ENCODE measurements around the gene PPARGC1A.

Gene PPARGC1A

GRCh38 chr4:23839279-23839678 lies 50.6 kb downstream of the PPARGC1A start:
- no peak for DNase-seq (ENCODE audit: low read depth)

GRCh38 chr4:23838607-23839006 lies 51.2 kb downstream of the PPARGC1A start:
- no peak for DNase-seq (ENCODE audit: low read depth)

- DNase-seq (ENCODE audit: low read depth), result no peak
These were observed 51.7 kb downstream of the PPARGC1A start for GRCh38 chr4:23838131-23838530.

GRCh38 chr4:23837371-23837770 lies 52.5 kb downstream of the PPARGC1A start:
- DNase-seq (ENCODE audit: low read depth), result no peak

- DNase-seq (ENCODE audit: low read depth), result no peak
These were observed 53.9 kb downstream of the PPARGC1A start for GRCh38 chr4:23835774-23836478.

GRCh38 chr4:23828779-23829178 lies 61.1 kb downstream of the PPARGC1A start:
- no peak for DNase-seq (ENCODE audit: low read depth)

- no peak for DNase-seq (ENCODE audit: low read depth)
These were observed 61.7 kb downstream of the PPARGC1A start for GRCh38 chr4:23828020-23828715.

GRCh38 chr4:23822181-23822580 lies 67.7 kb downstream of the PPARGC1A start:
- DNase-seq (ENCODE audit: low read depth), result no peak

GRCh38 chr4:23819041-23819511 lies 70.8 kb downstream of the PPARGC1A start:
- DNase-seq (ENCODE audit: low read depth), result no peak

- no peak for DNase-seq (ENCODE audit: low read depth)
These were observed 71.6 kb downstream of the PPARGC1A start for GRCh38 chr4:23818097-23818885.

GRCh38 chr4:23814996-23815660 lies 74.7 kb downstream of the PPARGC1A start:
- DNase-seq (ENCODE audit: low read depth), result no peak

GRCh38 chr4:23814587-23814986 lies 75.3 kb downstream of the PPARGC1A start:
- DNase-seq (ENCODE audit: low read depth), result no peak

GRCh38 chr4:23811161-23811560 lies 78.7 kb downstream of the PPARGC1A start:
- DNase-seq (ENCODE audit: low read depth), result no peak

- no peak for DNase-seq (ENCODE audit: low read depth)
These were observed 84.4 kb downstream of the PPARGC1A start for GRCh38 chr4:23805450-23805851.

GRCh38 chr4:23789762-23790161 lies 100.1 kb downstream of the PPARGC1A start:
- DNase-seq (ENCODE audit: low read depth), result no peak

GRCh38 chr4:23788460-23788859 lies 101.4 kb downstream of the PPARGC1A start:
- no peak for DNase-seq (ENCODE audit: low read depth)

GRCh38 chr4:23788027-23788426 lies 101.8 kb downstream of the PPARGC1A start:
- DNase-seq (ENCODE audit: low read depth), result no peak

GRCh38 chr4:23782778-23783437 lies 106.9 kb downstream of the PPARGC1A start:
- no peak for DNase-seq (ENCODE audit: low read depth)

- DNase-seq (ENCODE audit: low read depth), result no peak
These were observed 110.0 kb downstream of the PPARGC1A start for GRCh38 chr4:23779839-23780238.

GRCh38 chr4:23779422-23779821 lies 110.4 kb downstream of the PPARGC1A start:
- DNase-seq (ENCODE audit: low read depth), result no peak

- no peak for DNase-seq (ENCODE audit: low read depth)
These were observed 114.2 kb downstream of the PPARGC1A start for GRCh38 chr4:23775694-23776093.

- no peak for DNase-seq (ENCODE audit: low read depth)
These were observed 114.9 kb downstream of the PPARGC1A start for GRCh38 chr4:23774909-23775308.

All from amniotic epithelial cell (primary cell).